HEK293 (cell line): Measurements from ENCODE around the gene DNAJC7.

Experiments used
- CTCF ChIA-PET: fragments of 350-600 bp; formaldehyde crosslinking; extraction: SDS; loops from one replicate; lab custom pipeline; 2021; ENCODE audit warnings: antibody characterized with exemption; lab: Yijun Ruan, JAX
- POLR2A ChIA-PET: fragments of 300-600 bp; formaldehyde crosslinking; extraction: SDS; loops from one replicate; lab custom pipeline; 2020; ENCODE audit warnings: antibody characterized with exemption, inconsistent platforms; lab: Yijun Ruan, JAX
- H3K27ac ChIP-seq: fragments of 200-500 bp; sonication (Bioruptor generic); 2 replicates; pipeline ENCODE4 v1.5.1; 2014; ENCODE audit warnings: low read depth, low read length, control low read depth, inconsistent platforms; ENCODE audit errors: extremely low read depth
- H3K36me3 ChIP-seq, 2 experiments: fragments of 200-500 bp in 1 of 2; sonication (Bioruptor generic) in 1 of 2; 1 replicate in 1 of 2; 2 replicates in 1 of 2; pipeline ENCODE4 v1.5.1; 2014 to 2017; ENCODE audit warnings: inconsistent platforms in 2 of 2, low read length in 2 of 2; ENCODE audit not compliant: control insufficient read depth in 2 of 2, insufficient read depth in 1 of 2
- H3K4me1 ChIP-seq: fragments of 200-500 bp; sonication (Bioruptor generic); 2 replicates; pipeline ENCODE4 v1.5.1; 2014; ENCODE audit warnings: mild to moderate bottlenecking, low read length, inconsistent platforms; ENCODE audit not compliant: control insufficient read depth, insufficient read depth
- H3K4me3 ChIP-seq: 2 replicates; pipeline ENCODE4 v1.5.1; 2011; ENCODE audit warnings: low read depth, mild to moderate bottlenecking, control low read depth, low read length, moderate library complexity
- H3K9me3 ChIP-seq: fragments of 200-500 bp; sonication (Bioruptor generic); 2 replicates; pipeline ENCODE4 v1.5.1; 2014; ENCODE audit warnings: low read depth, low read length, inconsistent platforms; ENCODE audit not compliant: control insufficient read depth, insufficient read depth
- GLI4 ChIP-seq: fragments of 450-650 bp; formaldehyde crosslinking; IDR thresholded peaks from 2 replicates; pipeline ENCODE4 v1.5.1; 2016; ENCODE audit warnings: missing biosample characterization, missing genetic modification characterization
- GLIS1 ChIP-seq: fragments of 450-650 bp; formaldehyde crosslinking; IDR thresholded peaks from 2 replicates; pipeline ENCODE4 v1.5.1; 2016; ENCODE audit warnings: missing biosample characterization, missing genetic modification characterization
- KLF16 ChIP-seq: fragments of 450-650 bp; formaldehyde crosslinking; IDR thresholded peaks from 2 replicates; pipeline ENCODE4 v1.5.1; 2017; ENCODE audit warnings: missing biosample characterization, missing genetic modification characterization
- KLF7 ChIP-seq: fragments of 450-650 bp; formaldehyde crosslinking; IDR thresholded peaks from 2 replicates; pipeline ENCODE4 v1.5.1; 2016; ENCODE audit warnings: missing biosample characterization, missing genetic modification characterization, borderline replicate concordance
- KLF8 ChIP-seq: fragments of 450-650 bp; formaldehyde crosslinking; IDR thresholded peaks from 2 replicates; pipeline ENCODE4 v1.5.1; 2016; ENCODE audit warnings: missing biosample characterization, missing genetic modification characterization
- ZBTB1 ChIP-seq: fragments of 450-650 bp; formaldehyde crosslinking; IDR thresholded peaks from 2 replicates; pipeline ENCODE4 v1.5.1; 2016; ENCODE audit warnings: missing biosample characterization, missing genetic modification characterization
- ZBTB20 ChIP-seq: fragments of 450-650 bp; formaldehyde crosslinking; IDR thresholded peaks from 2 replicates; pipeline ENCODE4 v1.5.1; 2016; ENCODE audit warnings: missing biosample characterization, missing genetic modification characterization
- ZEB2 ChIP-seq: fragments of 450-650 bp; formaldehyde crosslinking; IDR thresholded peaks from 2 replicates; pipeline ENCODE4 v1.5.1; 2016; ENCODE audit warnings: missing biosample characterization, missing genetic modification characterization
- ZNF221 ChIP-seq: fragments of 450-650 bp; formaldehyde crosslinking; IDR thresholded peaks from 2 replicates; pipeline ENCODE4 v1.5.1; 2017; ENCODE audit warnings: missing biosample characterization, missing genetic modification characterization, borderline replicate concordance
- ZNF266 ChIP-seq: fragments of 450-650 bp; formaldehyde crosslinking; IDR thresholded peaks from 2 replicates; pipeline ENCODE4 v1.5.1; 2016; ENCODE audit warnings: missing biosample characterization, missing genetic modification characterization, low read depth
- ZNF37A ChIP-seq: fragments of 450-650 bp; IDR thresholded peaks from 2 replicates; pipeline ENCODE4 v1.5.1; 2018; ENCODE audit warnings: missing biosample characterization, missing genetic modification characterization
- ZNF391 ChIP-seq: fragments of 450-650 bp; formaldehyde crosslinking; IDR thresholded peaks from 2 replicates; pipeline ENCODE4 v1.5.1; 2016; ENCODE audit warnings: low read depth, missing biosample characterization, missing genetic modification characterization, borderline replicate concordance
- ZNF510 ChIP-seq: fragments of 450-650 bp; formaldehyde crosslinking; IDR thresholded peaks from 2 replicates; pipeline ENCODE4 v1.5.1; 2018; ENCODE audit warnings: mild to moderate bottlenecking, missing genetic modification characterization, missing biosample characterization; ENCODE audit not compliant: insufficient replicate concordance
- ZNF521 ChIP-seq: fragments of 450-650 bp; formaldehyde crosslinking; IDR thresholded peaks from 2 replicates; pipeline ENCODE4 v1.5.1; 2017; ENCODE audit warnings: missing biosample characterization, mild to moderate bottlenecking, missing genetic modification characterization
- ZNF623 ChIP-seq: fragments of 450-650 bp; formaldehyde crosslinking; IDR thresholded peaks from 2 replicates; pipeline ENCODE4 v1.5.1; 2016; ENCODE audit warnings: missing biosample characterization, missing genetic modification characterization
- ZNF785 ChIP-seq: fragments of 450-650 bp; formaldehyde crosslinking; IDR thresholded peaks from 2 replicates; pipeline ENCODE4 v1.5.1; 2016; ENCODE audit warnings: missing biosample characterization, missing genetic modification characterization
- ZNF830 ChIP-seq: fragments of 450-650 bp; IDR thresholded peaks from 2 replicates; pipeline ENCODE4 v1.5.0; 2018; ENCODE audit warnings: missing biosample characterization, missing genetic modification characterization, low read depth, mild to moderate bottlenecking, moderate library complexity
- ZNF843 ChIP-seq: fragments of 450-650 bp; formaldehyde crosslinking; IDR thresholded peaks from 2 replicates; pipeline ENCODE4 v1.5.1; 2016; ENCODE audit warnings: missing biosample characterization, missing genetic modification characterization
- ZSCAN30 ChIP-seq: fragments of 450-650 bp; IDR thresholded peaks from 2 replicates; pipeline ENCODE4 v1.5.1; 2018; ENCODE audit warnings: missing biosample characterization, mild to moderate bottlenecking, missing genetic modification characterization, moderate library complexity
- TF ChIP-seq, protein P1 (sequence below): fragments of 450-650 bp; formaldehyde crosslinking; IDR thresholded peaks from 2 replicates; pipeline ENCODE4 v1.5.1; 2016; ENCODE audit warnings: missing biosample characterization, missing genetic modification characterization
- TF ChIP-seq, protein P2 (sequence below): fragments of 450-650 bp; IDR thresholded peaks from 2 replicates; pipeline ENCODE4 v1.5.1; 2018; ENCODE audit warnings: missing biosample characterization, missing genetic modification characterization
- TF ChIP-seq, protein P3 (sequence below): fragments of 450-650 bp; formaldehyde crosslinking; IDR thresholded peaks from 2 replicates; pipeline ENCODE4 v1.5.1; 2016; ENCODE audit warnings: missing biosample characterization, missing genetic modification characterization
- TF ChIP-seq, protein P4 (sequence below): fragments of 450-650 bp; IDR thresholded peaks from 2 replicates; pipeline ENCODE4 v1.5.1; 2018; ENCODE audit warnings: missing biosample characterization, mild to moderate bottlenecking, missing genetic modification characterization
- TF ChIP-seq, protein P5 (sequence below): fragments of 450-650 bp; formaldehyde crosslinking; IDR thresholded peaks from 2 replicates; pipeline ENCODE4 v1.5.1; 2016; ENCODE audit warnings: missing biosample characterization, missing genetic modification characterization, low read depth

Gene DNAJC7

DNA sequence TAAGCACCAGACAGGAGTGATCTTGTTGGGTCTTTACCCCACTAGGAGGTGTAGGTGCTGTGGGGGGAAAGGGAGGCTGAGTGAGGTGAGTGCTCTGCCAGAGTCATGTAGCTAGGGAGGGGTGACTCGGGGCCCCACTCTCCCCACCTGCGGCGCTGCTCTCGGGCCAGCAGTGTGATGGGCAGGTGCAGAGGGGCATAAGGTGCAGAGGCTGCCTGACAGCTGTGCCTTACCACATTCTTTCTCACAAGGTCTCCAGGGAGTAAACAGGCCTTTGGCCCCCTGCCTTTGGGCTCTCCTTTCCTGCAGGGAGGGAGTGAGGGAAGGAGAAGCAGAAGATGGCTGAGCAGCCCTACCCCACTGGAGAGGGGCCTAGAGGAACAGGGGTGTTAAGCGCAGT lies 55.1 kb downstream of the DNAJC7 start:
- Histone ChIP-seq H3K9me3 (no peaks in the 10 kb centered on the region), H3K27ac (no peak overlapping the region), H3K36me3 (no peaks in the 10 kb centered on the region), H3K4me1 (0 out of 2 replicates have a peak, but pooled peaks cover 4% of the 10 kb centered on the region)
- ChIA-PET CTCF (interaction anchor here (0.7 to 12.1 kb wide), 23 partner anchors 9 to 572 kb away, joined by 3 to 142 read pairs (median 5); partner anchors contain the start of genes DNAJC7, KAT2A, NKIRAS2 and ODAD4), POLR2A (no interaction called here)
- TF ChIP-seq ZEB2 (tag by site-specific recombination) (no peak), GLIS1 (tag by site-specific recombination) (no peak), ZNF830 (tag by site-specific recombination) (no peak), ZNF785 (no peak), ZNF391 (tag by site-specific recombination) (no peak), ZNF843 (tag by site-specific recombination) (no peak), ZNF37A (tag by site-specific recombination) (no peak), ZNF623 (tag by site-specific recombination) (no peak), ZSCAN30 (no peak), ZBTB20 (tag by site-specific recombination) (no peak), KLF16 (tag by site-specific recombination) (no peak), ZBTB1 (no peak), GLI4 (tag by site-specific recombination) (no peak), KLF8 (tag by site-specific recombination) (no peak), KLF7 (tag by site-specific recombination) (no peak), ZNF521 (tag by site-specific recombination) (no peak)
- TF ChIP-seq, protein P1, sequence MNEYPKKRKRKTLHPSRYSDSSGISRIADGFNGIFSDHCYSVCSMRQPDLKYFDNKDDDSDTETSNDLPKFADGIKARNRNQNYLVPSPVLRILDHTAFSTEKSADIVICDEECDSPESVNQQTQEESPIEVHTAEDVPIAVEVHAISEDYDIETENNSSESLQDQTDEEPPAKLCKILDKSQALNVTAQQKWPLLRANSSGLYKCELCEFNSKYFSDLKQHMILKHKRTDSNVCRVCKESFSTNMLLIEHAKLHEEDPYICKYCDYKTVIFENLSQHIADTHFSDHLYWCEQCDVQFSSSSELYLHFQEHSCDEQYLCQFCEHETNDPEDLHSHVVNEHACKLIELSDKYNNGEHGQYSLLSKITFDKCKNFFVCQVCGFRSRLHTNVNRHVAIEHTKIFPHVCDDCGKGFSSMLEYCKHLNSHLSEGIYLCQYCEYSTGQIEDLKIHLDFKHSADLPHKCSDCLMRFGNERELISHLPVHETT (tag by site-specific recombination) = no peak
- TF ChIP-seq, protein P2, sequence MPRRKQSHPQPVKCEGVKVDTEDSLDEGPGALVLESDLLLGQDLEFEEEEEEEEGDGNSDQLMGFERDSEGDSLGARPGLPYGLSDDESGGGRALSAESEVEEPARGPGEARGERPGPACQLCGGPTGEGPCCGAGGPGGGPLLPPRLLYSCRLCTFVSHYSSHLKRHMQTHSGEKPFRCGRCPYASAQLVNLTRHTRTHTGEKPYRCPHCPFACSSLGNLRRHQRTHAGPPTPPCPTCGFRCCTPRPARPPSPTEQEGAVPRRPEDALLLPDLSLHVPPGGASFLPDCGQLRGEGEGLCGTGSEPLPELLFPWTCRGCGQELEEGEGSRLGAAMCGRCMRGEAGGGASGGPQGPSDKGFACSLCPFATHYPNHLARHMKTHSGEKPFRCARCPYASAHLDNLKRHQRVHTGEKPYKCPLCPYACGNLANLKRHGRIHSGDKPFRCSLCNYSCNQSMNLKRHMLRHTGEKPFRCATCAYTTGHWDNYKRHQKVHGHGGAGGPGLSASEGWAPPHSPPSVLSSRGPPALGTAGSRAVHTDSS = no peak
- TF ChIP-seq, all 188 proteins: peak for 0
- no peak overlapping the region for H3K4me3 ChIP-seq

DNA sequence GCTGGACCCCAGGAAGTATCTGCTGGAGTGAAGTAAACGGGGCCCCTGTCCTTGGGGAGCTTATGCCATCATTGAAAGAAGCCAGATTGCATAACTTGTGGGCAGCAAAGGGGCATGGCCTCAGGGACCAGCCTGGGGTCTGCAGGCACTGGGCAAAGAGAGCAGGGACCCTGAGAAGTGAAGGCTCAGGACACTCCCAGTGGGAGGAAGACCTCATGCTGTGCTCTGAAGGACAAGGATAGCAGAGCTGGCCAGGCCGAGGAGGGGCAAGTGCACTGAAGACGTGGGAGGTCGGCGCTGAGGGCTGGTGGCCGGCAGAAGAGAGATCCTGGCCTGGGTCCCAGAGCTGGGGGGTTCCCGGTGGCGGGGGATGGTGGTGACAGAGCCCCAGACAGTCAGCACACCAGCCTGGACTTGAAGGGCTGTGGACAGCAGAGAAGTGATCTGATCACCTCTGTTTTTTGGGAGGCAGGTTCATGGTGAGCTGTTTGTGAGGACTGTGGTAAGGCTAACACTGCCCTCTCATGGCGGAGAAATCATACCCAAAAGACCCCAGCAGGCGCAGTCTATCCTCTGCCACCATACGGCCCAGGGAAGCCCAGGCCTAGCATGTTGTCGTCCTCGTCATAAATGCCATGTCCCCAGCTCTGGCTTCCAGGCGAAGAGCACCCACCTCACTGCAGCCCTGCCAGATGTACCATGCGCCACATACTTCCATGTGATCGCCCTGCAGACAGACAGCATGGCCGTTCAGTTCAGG lies 57.7 kb downstream of the DNAJC7 start:
- ChIA-PET CTCF (interaction anchor here (0.5 to 12.1 kb wide), 36 partner anchors 10 to 568 kb away, joined by 3 to 142 read pairs (median 4); partner anchors contain the start of genes ACLY, DHX58, DNAJC7 and NKIRAS2), POLR2A (interaction anchor here (0.9 to 3.5 kb wide), 7 partner anchors 30 to 271 kb away, joined by 3 to 25 read pairs (median 4); partner anchors contain the start of genes ACLY, EIF1, HAP1 and ODAD4)
- H3K9me3 ChIP-seq = no peaks in the 10 kb centered on the region
- H3K4me1 ChIP-seq = peaks cover 4% of the 10 kb centered on the region; the same call in 1 of the 2 replicates
- no peak overlapping the region for H3K4me3 ChIP-seq
- peaks cover 0 to 5% of the 10 kb centered on the region in 2 experiments; a peak in 2 of 3 replicates for H3K36me3 ChIP-seq
- H3K27ac ChIP-seq = 0 out of 2 replicates have a peak overlapping the region, but pooled peaks have one; percentile 4
- TF ChIP-seq, protein P3, sequence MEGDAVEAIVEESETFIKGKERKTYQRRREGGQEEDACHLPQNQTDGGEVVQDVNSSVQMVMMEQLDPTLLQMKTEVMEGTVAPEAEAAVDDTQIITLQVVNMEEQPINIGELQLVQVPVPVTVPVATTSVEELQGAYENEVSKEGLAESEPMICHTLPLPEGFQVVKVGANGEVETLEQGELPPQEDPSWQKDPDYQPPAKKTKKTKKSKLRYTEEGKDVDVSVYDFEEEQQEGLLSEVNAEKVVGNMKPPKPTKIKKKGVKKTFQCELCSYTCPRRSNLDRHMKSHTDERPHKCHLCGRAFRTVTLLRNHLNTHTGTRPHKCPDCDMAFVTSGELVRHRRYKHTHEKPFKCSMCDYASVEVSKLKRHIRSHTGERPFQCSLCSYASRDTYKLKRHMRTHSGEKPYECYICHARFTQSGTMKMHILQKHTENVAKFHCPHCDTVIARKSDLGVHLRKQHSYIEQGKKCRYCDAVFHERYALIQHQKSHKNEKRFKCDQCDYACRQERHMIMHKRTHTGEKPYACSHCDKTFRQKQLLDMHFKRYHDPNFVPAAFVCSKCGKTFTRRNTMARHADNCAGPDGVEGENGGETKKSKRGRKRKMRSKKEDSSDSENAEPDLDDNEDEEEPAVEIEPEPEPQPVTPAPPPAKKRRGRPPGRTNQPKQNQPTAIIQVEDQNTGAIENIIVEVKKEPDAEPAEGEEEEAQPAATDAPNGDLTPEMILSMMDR = peak; percentile 65
- TF ChIP-seq ZNF510 (tag by site-specific recombination) (no peak), ZNF266 (tag by site-specific recombination) (no peak), ZNF221 (tag by site-specific recombination) (no peak)
- TF ChIP-seq, protein P4, sequence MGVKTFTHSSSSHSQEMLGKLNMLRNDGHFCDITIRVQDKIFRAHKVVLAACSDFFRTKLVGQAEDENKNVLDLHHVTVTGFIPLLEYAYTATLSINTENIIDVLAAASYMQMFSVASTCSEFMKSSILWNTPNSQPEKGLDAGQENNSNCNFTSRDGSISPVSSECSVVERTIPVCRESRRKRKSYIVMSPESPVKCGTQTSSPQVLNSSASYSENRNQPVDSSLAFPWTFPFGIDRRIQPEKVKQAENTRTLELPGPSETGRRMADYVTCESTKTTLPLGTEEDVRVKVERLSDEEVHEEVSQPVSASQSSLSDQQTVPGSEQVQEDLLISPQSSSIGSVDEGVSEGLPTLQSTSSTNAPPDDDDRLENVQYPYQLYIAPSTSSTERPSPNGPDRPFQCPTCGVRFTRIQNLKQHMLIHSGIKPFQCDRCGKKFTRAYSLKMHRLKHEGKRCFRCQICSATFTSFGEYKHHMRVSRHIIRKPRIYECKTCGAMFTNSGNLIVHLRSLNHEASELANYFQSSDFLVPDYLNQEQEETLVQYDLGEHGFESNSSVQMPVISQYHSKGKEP (tag by site-specific recombination) = no peak
- TF ChIP-seq, protein P5, sequence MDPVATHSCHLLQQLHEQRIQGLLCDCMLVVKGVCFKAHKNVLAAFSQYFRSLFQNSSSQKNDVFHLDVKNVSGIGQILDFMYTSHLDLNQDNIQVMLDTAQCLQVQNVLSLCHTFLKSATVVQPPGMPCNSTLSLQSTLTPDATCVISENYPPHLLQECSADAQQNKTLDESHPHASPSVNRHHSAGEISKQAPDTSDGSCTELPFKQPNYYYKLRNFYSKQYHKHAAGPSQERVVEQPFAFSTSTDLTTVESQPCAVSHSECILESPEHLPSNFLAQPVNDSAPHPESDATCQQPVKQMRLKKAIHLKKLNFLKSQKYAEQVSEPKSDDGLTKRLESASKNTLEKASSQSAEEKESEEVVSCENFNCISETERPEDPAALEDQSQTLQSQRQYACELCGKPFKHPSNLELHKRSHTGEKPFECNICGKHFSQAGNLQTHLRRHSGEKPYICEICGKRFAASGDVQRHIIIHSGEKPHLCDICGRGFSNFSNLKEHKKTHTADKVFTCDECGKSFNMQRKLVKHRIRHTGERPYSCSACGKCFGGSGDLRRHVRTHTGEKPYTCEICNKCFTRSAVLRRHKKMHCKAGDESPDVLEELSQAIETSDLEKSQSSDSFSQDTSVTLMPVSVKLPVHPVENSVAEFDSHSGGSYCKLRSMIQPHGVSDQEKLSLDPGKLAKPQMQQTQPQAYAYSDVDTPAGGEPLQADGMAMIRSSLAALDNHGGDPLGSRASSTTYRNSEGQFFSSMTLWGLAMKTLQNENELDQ (tag by site-specific recombination) = no peak
